Retinal pigment epithelial cell (primary cell): ENCODE measurements around the gene ZNF646.

ENCODE experiments used
- DNase-seq: peaks from one replicate; pipeline ENCODE4 v3.0.0-alpha.2; 2010; ENCODE audit warnings: low read depth
- H3K4me3 ChIP-seq: 2 replicates; pipeline ENCODE4 v1.5.1; 2011; ENCODE audit warnings: mild to moderate bottlenecking, low read length, control low read depth, moderate library complexity
- TF ChIP-seq, protein P1 (sequence below): conservative IDR thresholded peaks from 2 replicates; pipeline ENCODE4 v1.5.1; 2011; ENCODE audit warnings: low read depth, low read length, control low read depth, inconsistent platforms

The ZNF646 gene

DNA sequence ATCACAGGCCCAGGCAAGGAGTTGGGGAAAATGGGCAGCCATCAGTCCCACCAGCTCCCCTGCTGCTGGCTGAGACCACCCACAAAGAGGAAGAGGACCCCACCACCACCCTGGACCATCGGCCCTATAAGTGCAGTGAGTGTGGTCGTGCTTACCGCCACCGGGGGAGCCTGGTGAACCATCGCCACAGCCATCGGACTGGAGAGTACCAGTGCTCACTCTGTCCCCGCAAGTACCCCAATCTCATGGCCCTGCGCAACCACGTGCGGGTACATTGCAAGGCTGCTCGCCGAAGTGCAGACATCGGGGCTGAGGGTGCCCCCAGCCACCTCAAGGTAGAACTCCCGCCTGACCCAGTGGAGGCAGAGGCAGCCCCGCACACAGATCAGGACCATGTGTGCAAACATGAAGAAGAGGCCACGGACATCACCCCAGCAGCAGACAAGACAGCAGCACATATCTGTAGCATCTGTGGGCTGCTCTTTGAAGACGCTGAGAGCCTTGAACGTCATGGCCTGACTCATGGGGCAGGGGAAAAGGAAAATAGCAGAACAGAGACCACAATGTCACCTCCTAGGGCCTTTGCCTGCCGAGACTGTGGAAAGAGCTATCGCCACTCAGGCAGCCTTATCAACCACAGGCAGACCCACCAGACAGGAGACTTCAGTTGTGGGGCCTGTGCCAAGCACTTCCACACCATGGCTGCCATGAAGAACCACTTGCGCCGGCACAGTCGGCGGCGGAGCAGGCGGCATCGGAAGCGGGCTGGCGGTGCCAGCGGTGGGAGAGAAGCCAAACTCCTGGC, 3.6 kb downstream of the ZNF646 start:
- no peak overlapping the region for H3K4me3 ChIP-seq
- TF ChIP-seq, protein P1, sequence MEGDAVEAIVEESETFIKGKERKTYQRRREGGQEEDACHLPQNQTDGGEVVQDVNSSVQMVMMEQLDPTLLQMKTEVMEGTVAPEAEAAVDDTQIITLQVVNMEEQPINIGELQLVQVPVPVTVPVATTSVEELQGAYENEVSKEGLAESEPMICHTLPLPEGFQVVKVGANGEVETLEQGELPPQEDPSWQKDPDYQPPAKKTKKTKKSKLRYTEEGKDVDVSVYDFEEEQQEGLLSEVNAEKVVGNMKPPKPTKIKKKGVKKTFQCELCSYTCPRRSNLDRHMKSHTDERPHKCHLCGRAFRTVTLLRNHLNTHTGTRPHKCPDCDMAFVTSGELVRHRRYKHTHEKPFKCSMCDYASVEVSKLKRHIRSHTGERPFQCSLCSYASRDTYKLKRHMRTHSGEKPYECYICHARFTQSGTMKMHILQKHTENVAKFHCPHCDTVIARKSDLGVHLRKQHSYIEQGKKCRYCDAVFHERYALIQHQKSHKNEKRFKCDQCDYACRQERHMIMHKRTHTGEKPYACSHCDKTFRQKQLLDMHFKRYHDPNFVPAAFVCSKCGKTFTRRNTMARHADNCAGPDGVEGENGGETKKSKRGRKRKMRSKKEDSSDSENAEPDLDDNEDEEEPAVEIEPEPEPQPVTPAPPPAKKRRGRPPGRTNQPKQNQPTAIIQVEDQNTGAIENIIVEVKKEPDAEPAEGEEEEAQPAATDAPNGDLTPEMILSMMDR, result no peak
- DNase-seq, result no peak

DNA sequence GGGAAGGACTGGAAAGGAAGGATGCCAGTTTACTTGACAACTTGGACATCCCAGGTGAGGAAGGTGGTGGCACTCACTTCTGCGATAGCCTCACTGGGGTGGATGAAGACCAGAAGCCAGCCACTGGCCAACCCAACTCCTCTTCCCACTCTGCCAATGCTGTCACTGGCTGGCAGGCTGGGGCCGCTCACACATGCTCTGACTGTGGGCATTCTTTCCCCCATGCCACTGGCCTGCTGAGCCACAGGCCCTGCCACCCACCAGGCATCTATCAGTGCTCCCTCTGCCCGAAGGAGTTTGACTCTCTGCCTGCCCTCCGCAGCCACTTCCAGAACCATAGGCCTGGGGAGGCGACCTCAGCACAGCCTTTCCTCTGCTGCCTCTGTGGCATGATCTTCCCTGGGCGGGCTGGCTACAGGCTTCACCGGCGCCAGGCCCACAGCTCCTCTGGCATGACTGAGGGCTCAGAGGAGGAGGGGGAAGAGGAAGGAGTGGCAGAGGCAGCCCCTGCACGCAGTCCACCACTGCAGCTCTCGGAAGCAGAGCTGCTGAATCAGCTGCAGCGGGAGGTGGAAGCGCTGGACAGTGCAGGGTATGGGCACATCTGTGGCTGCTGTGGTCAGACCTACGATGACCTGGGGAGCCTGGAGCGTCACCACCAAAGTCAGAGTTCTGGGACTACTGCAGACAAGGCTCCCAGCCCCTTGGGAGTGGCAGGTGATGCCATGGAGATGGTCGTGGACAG, 4.5 kb downstream of the ZNF646 start:
- H3K4me3 ChIP-seq, result no peak overlapping the region
- TF ChIP-seq, protein P1, result no peak
- no peak for DNase-seq

DNA sequence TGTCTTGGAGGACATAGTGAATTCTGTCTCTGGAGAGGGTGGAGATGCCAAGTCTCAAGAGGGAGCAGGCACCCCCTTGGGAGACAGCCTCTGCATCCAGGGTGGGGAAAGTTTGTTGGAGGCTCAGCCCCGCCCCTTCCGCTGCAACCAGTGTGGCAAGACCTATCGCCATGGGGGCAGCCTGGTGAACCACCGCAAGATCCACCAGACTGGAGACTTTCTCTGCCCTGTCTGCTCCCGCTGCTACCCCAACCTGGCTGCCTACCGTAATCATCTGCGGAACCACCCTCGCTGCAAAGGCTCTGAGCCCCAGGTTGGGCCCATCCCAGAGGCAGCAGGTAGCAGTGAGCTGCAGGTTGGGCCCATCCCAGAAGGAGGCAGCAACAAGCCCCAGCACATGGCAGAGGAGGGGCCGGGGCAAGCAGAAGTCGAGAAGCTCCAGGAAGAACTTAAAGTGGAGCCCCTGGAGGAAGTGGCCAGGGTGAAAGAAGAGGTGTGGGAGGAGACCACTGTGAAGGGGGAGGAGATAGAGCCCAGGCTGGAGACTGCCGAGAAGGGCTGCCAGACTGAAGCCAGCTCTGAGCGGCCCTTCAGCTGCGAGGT, 5.2 kb downstream of the ZNF646 start:
- H3K4me3 ChIP-seq, result no peak overlapping the region
- TF ChIP-seq, protein P1, result no peak
- DNase-seq, result no peak

- H3K4me3 ChIP-seq, result no peak overlapping the region
- TF ChIP-seq, protein P1, result no peak
- DNase-seq, result no peak
These were observed 5.9 kb downstream of the ZNF646 start for GRCh38 chr16:31080035-31080629.

DNA sequence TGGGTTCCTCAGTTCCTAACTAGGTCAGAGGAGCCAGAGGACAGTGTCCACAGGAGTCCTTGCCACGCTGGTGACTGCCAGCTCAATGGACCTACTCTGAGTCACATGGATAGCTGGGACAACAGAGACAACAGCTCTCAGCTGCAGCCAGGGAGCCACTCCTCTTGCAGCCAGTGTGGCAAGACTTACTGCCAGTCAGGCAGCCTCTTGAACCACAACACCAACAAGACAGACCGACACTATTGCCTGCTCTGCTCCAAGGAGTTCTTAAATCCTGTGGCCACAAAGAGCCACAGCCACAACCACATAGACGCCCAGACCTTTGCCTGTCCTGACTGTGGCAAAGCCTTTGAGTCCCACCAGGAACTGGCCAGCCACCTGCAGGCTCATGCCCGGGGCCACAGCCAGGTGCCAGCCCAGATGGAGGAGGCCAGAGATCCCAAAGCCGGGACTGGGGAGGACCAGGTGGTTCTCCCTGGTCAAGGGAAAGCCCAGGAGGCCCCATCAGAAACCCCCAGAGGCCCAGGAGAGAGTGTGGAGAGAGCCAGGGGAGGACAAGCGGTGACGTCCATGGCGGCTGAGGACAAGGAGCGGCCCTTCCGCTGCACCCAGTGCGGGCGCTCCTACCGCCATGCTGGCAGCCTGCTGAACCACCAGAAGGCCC, 6.7 kb downstream of the ZNF646 start:
- H3K4me3 ChIP-seq, result no peak overlapping the region
- no peak for DNase-seq
- TF ChIP-seq, protein P1, result no peak

- H3K4me3 ChIP-seq, result no peak overlapping the region
- TF ChIP-seq, protein P1, result no peak
- DNase-seq, result no peak
These were observed 7.5 kb downstream of the ZNF646 start for GRCh38 chr16:31081428-31082351.
